UCSD-AML1 (cell line): ENCODE data around the gene PAEP.
"Not testable (repeated sequence)": the region's sequence is repeated elsewhere in the genome, so short reads cannot be mapped to it uniquely, and the experiment has no call there.

Experiments used
- DNase-seq: peaks from one replicate; lab custom pipeline; 2025; ENCODE audit not compliant: unreplicated experiment; lab: John Stamatoyannopoulos, UW

Gene PAEP

GRCh38 chr9:135561391-135562234, at the start of gene PAEP:
PAEP (plus strand) TSS chr9:135561756.
- DNase-seq, result no peak

GRCh38 chr9:135512241-135512603, 49.3 kb upstream of the PAEP start:
- no peak for DNase-seq

DNA sequence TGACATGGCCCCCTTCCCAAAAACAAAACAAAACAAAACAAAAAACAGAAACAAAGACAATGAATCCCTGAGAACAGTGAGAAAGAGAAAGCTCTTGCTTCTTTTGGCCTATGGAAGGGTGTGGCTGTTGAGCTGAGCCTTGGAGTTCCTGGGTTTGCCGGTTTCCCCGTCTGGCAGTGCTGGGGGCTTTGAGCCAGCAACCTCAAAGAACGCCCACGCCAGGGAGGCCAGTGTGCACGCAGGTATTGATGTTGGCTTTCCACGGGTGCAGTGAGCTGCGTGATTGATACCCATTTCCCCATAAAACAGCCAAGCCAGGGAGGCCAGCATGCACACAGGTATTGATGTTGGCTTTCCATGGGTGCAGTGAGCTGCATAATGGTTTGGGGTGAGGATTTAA, 48.7 kb upstream of the PAEP start:
- DNase-seq, result no peak

DNA sequence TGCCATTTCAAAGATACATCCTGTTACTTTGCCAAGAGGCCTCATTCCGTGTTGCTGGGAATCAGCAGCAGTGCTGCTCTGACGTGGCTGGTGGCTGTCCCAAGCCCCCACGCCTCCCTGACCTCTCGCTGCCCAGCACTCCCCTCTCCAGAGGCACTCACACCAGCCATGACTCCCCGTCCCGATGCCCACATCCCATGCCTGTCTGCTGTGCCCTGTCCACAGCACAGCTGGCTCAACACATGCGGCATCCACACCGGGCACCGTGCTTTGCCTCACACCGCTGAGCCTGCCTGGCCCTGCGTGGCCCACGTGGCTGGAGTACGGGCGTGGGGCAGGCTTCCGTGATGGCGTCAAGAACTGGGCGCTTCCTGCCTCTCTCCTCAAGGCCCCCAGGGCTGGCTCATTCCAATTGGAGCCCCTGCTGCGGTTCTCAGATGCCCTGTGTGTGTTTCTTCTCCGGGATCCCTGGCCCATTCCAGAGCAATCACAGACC, 48.2 kb upstream of the PAEP start:
- no peak for DNase-seq

DNA sequence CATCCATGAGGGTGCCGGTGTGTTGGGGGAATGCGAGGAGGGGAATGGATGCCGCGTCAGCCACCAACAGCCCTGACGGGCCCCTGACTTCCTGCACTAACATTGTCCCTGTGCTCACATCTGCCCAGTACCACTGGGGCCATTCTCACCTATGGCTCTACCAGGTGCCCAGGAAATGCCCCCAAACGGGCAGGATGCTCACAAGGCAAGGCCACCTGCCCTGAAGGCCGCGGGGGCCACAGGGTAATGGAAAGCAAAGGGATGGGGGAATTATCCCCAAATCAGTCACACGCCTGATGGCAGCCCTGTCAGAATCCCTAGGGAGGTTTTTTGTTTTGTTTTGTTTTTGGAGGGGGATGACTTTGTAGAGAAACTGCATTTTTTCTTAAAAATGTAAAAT, 47.6 kb upstream of the PAEP start:
- DNase-seq, result not testable (repeated sequence)

DNA sequence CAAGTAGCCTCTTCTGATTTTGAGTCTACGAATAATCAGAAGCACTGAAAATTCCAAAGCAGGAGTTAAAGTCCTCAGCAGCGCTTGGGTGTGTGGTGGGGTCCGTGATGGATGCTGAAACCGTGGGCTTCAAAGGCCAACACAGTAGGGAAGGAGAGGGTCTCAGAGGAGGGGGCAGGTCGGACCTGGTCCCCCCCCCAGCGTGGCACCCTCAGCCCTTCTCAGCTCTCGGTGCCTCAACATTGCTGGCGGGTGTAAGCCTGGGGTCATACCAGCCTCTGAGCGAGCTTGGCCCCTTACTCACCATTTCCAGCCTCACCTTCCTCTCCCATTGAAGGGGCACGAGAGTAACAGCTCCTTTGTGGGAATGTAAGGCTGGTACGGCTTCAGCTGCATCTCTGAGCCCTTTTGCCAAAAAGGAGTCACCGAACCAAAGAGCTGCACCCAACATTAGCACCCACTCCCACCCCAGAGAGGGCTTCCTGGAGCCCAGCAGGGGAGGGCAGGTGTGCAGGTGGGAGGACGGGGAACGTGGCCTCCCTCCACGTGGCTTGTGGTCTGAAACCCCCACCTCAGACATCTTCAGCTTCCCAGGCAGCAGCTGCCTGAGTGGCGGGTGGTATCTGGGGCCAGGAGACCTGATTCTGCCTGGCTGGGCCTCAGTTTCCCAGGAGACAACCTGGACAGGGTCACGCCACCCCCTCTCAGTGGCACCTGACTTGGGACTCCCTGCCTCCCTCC, 47.0 kb upstream of the PAEP start:
- DNase-seq, result no peak

DNA sequence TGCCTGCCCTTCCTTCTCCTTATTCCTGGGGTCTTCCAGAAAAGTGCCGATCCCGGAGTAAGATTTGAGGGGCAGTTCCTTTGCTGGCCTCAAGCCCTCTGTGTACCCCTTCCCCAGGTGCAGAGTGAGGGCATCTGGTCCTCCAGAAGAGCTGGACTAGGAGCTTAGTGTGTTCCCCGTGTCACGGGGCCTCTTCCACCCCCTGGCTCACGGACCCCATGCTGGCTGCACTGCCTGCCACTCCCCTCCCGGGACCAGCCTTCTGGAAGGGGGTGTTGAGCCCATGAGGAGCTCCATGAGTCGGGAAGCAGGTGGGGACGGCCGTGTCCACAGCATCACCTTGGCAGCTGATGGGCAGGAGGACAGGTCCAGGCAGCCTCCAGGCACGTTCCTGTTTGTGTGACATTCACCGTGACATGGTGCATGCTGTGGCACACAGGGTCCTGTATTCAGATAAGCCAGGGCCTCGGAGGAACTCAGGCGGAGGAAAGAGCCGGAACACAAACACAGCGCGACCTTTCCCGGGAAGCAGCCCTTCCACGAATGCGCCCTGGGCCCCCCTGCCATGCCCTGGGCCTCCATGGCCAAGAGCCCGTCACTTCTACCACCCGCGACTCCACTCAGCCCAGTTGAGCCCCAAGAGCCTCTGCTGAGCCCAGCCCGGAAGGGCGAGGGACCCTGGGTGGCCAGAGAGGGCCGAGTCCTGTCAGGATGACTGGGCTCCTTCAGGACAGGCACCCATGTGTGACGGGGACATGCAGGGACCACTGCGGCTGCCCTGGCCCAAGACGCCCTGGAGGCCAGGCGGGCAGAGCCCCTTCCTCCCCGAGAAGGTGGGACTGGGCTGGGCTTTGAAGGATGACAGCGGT, 46.2 kb upstream of the PAEP start:
- no peak for DNase-seq

GRCh38 chr9:135516132-135516860, 45.3 kb upstream of the PAEP start:
- no peak for DNase-seq

DNA sequence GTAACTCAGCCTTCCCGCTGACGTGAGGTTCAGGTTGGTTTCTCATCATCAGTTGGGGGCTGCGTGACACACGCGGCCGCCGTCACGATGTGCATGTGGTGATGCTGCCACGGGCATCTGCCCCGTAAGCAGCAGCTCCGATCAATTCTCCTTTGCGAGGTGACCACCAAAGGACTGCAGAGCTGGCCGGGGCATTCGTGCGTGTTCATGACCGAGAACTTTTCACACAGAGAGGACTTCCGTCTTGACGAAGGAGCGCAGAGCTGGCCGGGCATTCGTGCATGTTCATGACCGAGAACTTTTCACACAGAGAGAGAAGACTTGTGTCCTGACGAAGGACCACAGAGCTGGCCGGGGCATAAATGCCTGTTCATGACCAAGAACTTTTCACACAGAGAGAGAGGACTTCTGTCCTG, 44.1 kb upstream of the PAEP start:
- DNase-seq, result no peak

GRCh38 chr9:135519179-135519971, 42.2 kb upstream of the PAEP start:
- DNase-seq, result no peak

DNA sequence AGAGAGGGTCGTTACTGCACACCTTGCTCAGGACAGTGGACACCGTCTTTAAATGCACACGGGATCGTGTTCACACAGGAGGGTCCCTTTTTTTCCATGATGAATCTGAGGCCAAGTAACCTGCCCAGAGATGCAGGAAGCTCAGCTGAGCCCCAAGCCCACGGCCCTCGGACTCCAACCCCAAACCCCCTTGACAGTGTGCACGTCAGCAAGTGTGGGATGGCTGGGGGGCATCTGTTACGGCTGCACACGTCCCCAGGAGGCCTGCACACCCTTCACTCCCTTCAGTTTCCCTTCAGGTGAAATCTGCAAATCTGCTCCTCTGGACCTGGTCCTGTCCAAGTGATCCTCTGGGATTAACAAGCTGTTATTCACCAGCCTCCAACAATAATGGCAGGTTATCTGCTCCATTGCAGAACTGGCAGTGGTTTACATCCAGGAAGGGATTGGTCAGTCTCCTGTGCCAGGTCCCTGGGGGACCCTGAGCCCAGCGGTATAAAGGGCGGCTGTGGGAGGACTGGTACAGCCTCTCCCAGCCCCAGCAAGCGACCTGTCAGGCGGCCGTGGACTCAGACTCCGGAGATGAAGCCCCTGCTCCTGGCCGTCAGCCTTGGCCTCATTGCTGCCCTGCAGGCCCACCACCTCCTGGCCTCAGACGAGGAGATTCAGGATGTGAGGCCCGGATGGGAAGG, 40.5 kb upstream of the PAEP start, which contains the start of gene LCN1:
Gene LCN1 (plus strand): TSS at position 525 of the 692 bp plus-strand sequence. CDS start 58 bp downstream, at position 583.
- DNase-seq, result no peak

DNA sequence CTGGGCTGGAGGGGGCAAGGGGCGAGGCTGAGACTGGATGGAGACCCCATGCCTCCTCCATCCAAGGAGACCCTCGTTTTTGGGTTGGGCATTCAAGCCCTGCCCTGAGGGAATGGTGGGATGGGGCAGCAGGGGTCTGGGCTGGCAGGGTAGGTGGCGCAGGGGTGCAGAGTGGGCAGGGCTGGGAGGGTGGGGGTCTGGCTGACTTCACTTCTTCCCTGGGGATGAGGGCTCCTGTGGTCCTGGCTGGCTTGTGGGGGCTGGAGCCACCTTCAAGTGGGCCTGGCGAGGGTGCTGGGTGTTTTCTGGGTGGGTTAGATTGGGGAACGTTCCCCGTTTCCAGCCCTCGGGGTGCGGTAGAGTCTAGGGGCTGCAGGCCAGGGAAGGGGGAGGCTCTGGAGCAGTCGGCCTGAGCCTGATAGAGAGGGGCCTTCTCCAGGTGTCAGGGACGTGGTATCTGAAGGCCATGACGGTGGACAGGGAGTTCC, 39.9 kb upstream of the PAEP start:
- DNase-seq, result no peak

- no peak for DNase-seq
Measured at GRCh38 chr9:135522137-135522877, 39.2 kb upstream of the PAEP start.

DNA sequence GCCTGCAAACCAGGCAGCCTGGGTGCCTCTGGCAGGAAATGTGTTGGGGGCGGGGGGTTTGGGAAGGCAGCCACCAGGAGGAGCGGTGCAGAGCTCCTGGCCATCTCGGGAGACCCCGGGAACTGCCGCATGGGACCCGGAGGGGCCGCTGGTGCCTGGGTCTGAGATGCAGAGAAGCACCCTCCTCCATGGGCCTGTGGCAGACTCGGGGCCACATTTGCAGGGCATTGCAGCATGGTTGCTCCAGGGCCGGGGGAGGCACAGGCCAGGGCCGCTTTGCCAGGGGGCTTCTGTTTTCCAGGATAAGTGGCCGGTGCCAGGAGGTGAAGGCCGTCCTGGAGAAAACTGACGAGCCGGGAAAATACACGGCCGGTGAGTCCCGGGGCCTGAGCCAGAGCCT, 38.6 kb upstream of the PAEP start:
- DNase-seq, result no peak

- DNase-seq, result no peak
Measured at GRCh38 chr9:135523521-135524129, 37.9 kb upstream of the PAEP start.

- DNase-seq, result no peak
Measured at GRCh38 chr9:135524130-135524861, 37.3 kb upstream of the PAEP start.
